ENCODE data around the gene YPEL3.

YPEL3 gene

GRCh38 chr16:30112197-30113030, 16.4 kb upstream of the YPEL3 start:
- TF ChIP-seq CTCF (IDR thresholded peaks at IDR 0.05; ENCODE audit: insufficient read depth, low read depth, low read length, missing control alignments), result peak; percentile 48
- no peak overlapping the region for H3K4me3 ChIP-seq (ENCODE audit: low read length)
- peak; percentile 48 for DNase-seq (ENCODE audit: low read depth)

GRCh38 chr16:30110661-30111060, 14.6 kb upstream of the YPEL3 start:
- DNase-seq (ENCODE audit: low read depth), result no peak
- H3K4me3 ChIP-seq (ENCODE audit: low read length), result no peak overlapping the region
- TF ChIP-seq CTCF (IDR thresholded peaks at IDR 0.05; ENCODE audit: insufficient read depth, low read depth, low read length, missing control alignments), result no peak

- no peak for DNase-seq (ENCODE audit: low read depth)
- no peak overlapping the region for H3K4me3 ChIP-seq (ENCODE audit: low read length)
- TF ChIP-seq CTCF (IDR thresholded peaks at IDR 0.05; ENCODE audit: insufficient read depth, low read depth, low read length, missing control alignments), result no peak
These were observed 12.2 kb upstream of the YPEL3 start for GRCh38 chr16:30108059-30108850.

GRCh38 chr16:30104492-30104891, 8.5 kb upstream of the YPEL3 start:
- DNase-seq (ENCODE audit: low read depth), result peak; percentile 28

GRCh38 chr16:30104090-30104489, 8.1 kb upstream of the YPEL3 start:
- no peak for TF ChIP-seq CTCF (IDR thresholded peaks at IDR 0.05; ENCODE audit: insufficient read depth, low read depth, low read length, missing control alignments)
- H3K4me3 ChIP-seq (ENCODE audit: low read length), result no peak overlapping the region
- DNase-seq (ENCODE audit: low read depth), result no peak

More at GRCh38 chr16:30104492-30104891, 8.5 kb upstream of the YPEL3 start:
- TF ChIP-seq CTCF (IDR thresholded peaks at IDR 0.05; ENCODE audit: insufficient read depth, low read depth, low read length, missing control alignments), result no peak
- H3K4me3 ChIP-seq (ENCODE audit: low read length), result no peak overlapping the region

- DNase-seq (ENCODE audit: low read depth), result no peak
- no peak overlapping the region for H3K4me3 ChIP-seq (ENCODE audit: low read length)
- TF ChIP-seq CTCF (IDR thresholded peaks at IDR 0.05; ENCODE audit: insufficient read depth, low read depth, low read length, missing control alignments), result no peak
These were observed 1.0 kb upstream of the YPEL3 start for GRCh38 chr16:30096862-30097563.
